ENCODE measurements around the gene LCMT1.

DNA sequence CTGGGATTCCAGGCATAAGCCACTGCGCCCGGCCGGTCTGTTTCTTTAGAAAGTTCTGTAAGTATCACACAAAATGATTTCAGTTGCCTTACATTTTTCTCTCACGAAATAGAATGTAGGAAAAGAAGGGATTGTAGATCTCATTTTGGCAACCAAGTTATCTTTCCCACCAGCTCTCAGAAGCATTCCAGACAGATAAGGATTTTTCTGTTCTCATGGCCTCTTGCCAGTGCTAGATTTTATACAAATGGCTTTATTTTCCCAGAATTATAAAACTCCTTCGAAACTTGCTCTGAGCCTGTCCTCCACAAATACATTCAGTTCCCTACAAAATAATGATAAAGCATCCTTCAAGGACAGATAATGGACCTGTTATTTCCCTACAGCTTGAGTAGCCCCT is 46.9 kb downstream of the LCMT1 start:
- TF ChIP-seq, protein P1, sequence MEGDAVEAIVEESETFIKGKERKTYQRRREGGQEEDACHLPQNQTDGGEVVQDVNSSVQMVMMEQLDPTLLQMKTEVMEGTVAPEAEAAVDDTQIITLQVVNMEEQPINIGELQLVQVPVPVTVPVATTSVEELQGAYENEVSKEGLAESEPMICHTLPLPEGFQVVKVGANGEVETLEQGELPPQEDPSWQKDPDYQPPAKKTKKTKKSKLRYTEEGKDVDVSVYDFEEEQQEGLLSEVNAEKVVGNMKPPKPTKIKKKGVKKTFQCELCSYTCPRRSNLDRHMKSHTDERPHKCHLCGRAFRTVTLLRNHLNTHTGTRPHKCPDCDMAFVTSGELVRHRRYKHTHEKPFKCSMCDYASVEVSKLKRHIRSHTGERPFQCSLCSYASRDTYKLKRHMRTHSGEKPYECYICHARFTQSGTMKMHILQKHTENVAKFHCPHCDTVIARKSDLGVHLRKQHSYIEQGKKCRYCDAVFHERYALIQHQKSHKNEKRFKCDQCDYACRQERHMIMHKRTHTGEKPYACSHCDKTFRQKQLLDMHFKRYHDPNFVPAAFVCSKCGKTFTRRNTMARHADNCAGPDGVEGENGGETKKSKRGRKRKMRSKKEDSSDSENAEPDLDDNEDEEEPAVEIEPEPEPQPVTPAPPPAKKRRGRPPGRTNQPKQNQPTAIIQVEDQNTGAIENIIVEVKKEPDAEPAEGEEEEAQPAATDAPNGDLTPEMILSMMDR (IDR thresholded peaks at IDR 0.05), result no peak
- no peak for TF ChIP-seq POLR2A (IDR thresholded peaks at IDR 0.05)
- no peak for TF ChIP-seq POLR2AphosphoS5 (IDR thresholded peaks at IDR 0.05)

Data from prostate gland (tissue), 2 donors.